Endothelial cell of umbilical vein (primary cell): ENCODE results near the gene ABR. TPM values are rescaled to one million over a fixed set of nuclear protein-coding genes. Genes with fewer than 3 reads are reported as not detected.

Experiments used
- BruUV-seq: library from RNA; stranded (reverse); fragments of 400-500 nt; replicated peaks from 2 replicates; lab custom pipeline; 2021; lab: Mats Ljungman, UMichigan
- CTCF ChIA-PET: fragments of 300-600, 350-600 bp; sonication (Branson Sonifier 250); formaldehyde crosslinking; loops from one replicate; lab custom pipeline; 2021; ENCODE audit warnings: antibody characterized with exemption, inconsistent platforms; lab: Charles Lee
- POLR2A ChIA-PET: fragments of 300-600, 350-600 bp; sonication (Branson Sonifier 250); formaldehyde crosslinking; loops from one replicate; lab custom pipeline; 2021; ENCODE audit warnings: antibody characterized with exemption, inconsistent platforms; lab: Charles Lee
- DNase-seq: peaks from one replicate; pipeline ENCODE4 v3.0.0-alpha.2; 2011; ENCODE audit warnings: low read depth, low spot score
- FAIRE-seq: peaks from 2 replicates; lab custom pipeline; 2011; peaks lifted over from hg19 to GRCh38; lab: Jason Lieb, UNC
- H2AFZ ChIP-seq: 2 replicates; pipeline ENCODE4 v1.6.0; 2012; ENCODE audit warnings: low read depth, low read length, control low read depth, inconsistent platforms
- H3K27ac ChIP-seq: 2 replicates; pipeline ENCODE4 v1.5.1; 2011; ENCODE audit warnings: low read depth, mild to moderate bottlenecking, control low read depth, low read length, moderate library complexity; ENCODE audit not compliant: insufficient read depth
- H3K27me3 ChIP-seq, 2 experiments: 2 replicates each; pipeline versions ENCODE4 v1.6.0 to v1.6.1; 2011; ENCODE audit warnings: low read length in 2 of 2, mixed read lengths in 1 of 2; ENCODE audit not compliant: control insufficient read depth in 2 of 2, insufficient read depth in 2 of 2
- H3K36me3 ChIP-seq, 2 experiments: 2 replicates in 1 of 2; 3 replicates in 1 of 2; pipeline ENCODE4 v1.5.1; 2011; ENCODE audit warnings: low read length in 2 of 2, mild to moderate bottlenecking in 1 of 2, moderate library complexity in 1 of 2; ENCODE audit not compliant: control insufficient read depth in 2 of 2, insufficient read depth in 2 of 2; ENCODE audit errors: extremely low read depth in 1 of 2
- H3K4me1 ChIP-seq: 3 replicates; pipeline ENCODE4 v1.5.1; 2011; ENCODE audit warnings: mild to moderate bottlenecking, low read length; ENCODE audit not compliant: control insufficient read depth, insufficient read depth; ENCODE audit errors: extremely low read depth
- H3K4me2 ChIP-seq: 2 replicates; pipeline ENCODE4 v1.6.1; 2011; ENCODE audit warnings: low read length, control low read depth, mixed read lengths; ENCODE audit not compliant: insufficient read depth
- H3K4me3 ChIP-seq, 3 experiments: fragments of 200-600 bp in 1 of 3; sonication (generic), shearing (Covaris generic) in 1 of 3; replicated peaks in 1 of 3; 2 replicates each; pipeline ENCODE4 v1.5.1; 2011 to 2016; ENCODE audit warnings: control low read depth in 3 of 3, low read length in 3 of 3, mild to moderate bottlenecking in 2 of 3, inconsistent platforms in 1 of 3, low read depth in 1 of 3, moderate library complexity in 1 of 3; ENCODE audit not compliant: insufficient read depth in 1 of 3
- H3K79me2 ChIP-seq: 2 replicates; pipeline ENCODE4 v1.6.0; 2012; ENCODE audit warnings: low read length, inconsistent platforms; ENCODE audit not compliant: control insufficient read depth, insufficient read depth
- H3K9ac ChIP-seq: replicated peaks from 2 replicates; pipeline ENCODE3; 2011; ENCODE audit warnings: low read length, control low read depth; ENCODE audit not compliant: insufficient read depth; ENCODE audit errors: extremely low read depth
- H3K9me1 ChIP-seq: replicated peaks from 3 replicates; pipeline ENCODE4 v1.6.0; 2011; ENCODE audit warnings: mild to moderate bottlenecking, low read length; ENCODE audit not compliant: control insufficient read depth, insufficient read depth; ENCODE audit errors: extremely low read depth
- H3K9me3 ChIP-seq: replicated peaks from 2 replicates; pipeline ENCODE4 v1.5.1; 2012; ENCODE audit warnings: low read length, inconsistent platforms; ENCODE audit not compliant: control insufficient read depth, insufficient read depth
- H4K20me1 ChIP-seq: replicated peaks from 2 replicates; pipeline ENCODE3; 2011; ENCODE audit warnings: mild to moderate bottlenecking, low read length; ENCODE audit not compliant: control insufficient read depth, insufficient read depth; ENCODE audit errors: extremely low read depth
- CTCF ChIP-seq, 2 donors: IDR thresholded peaks; 1 replicate in 1 of 2; 2 replicates in 1 of 2; pipeline ENCODE4 v1.5.1; 2011; ENCODE audit warnings: low read length in 2 of 2, mild to moderate bottlenecking in 2 of 2, moderate library complexity in 2 of 2, control low read depth in 1 of 2, inconsistent platforms in 1 of 2, low read depth in 1 of 2; ENCODE audit not compliant: insufficient read depth in 1 of 2; ENCODE audit errors: extremely low read depth in 1 of 2
- EZH2 ChIP-seq: IDR thresholded peaks from 2 replicates; pipeline ENCODE4 v1.6.1; 2012; ENCODE audit warnings: borderline replicate concordance, low read depth, mild to moderate bottlenecking, moderate library complexity, low read length, inconsistent platforms; ENCODE audit not compliant: severe bottlenecking
- FOS ChIP-seq: IDR thresholded peaks from 2 replicates; pipeline ENCODE4 v1.6.1; 2011; ENCODE audit warnings: mild to moderate bottlenecking, low read length, moderate library complexity, borderline replicate concordance; ENCODE audit not compliant: insufficient read depth
- GATA2 ChIP-seq: IDR thresholded peaks from 2 replicates; pipeline ENCODE4 v1.7.0; 2011; ENCODE audit warnings: low read depth, mild to moderate bottlenecking, moderate library complexity, mixed read lengths, low read length; ENCODE audit not compliant: insufficient read length, insufficient read depth
- JUN ChIP-seq: IDR thresholded peaks from 2 replicates; pipeline ENCODE4 v1.6.1; 2011; ENCODE audit warnings: borderline replicate concordance, low read depth; ENCODE audit not compliant: insufficient read length, insufficient read depth
- MYC ChIP-seq: IDR thresholded peaks from one replicate; pipeline ENCODE4 v1.6.1; 2011; ENCODE audit warnings: mild to moderate bottlenecking, low read depth, low read length
- POLR2A ChIP-seq: IDR thresholded peaks from 2 replicates; pipeline ENCODE4 v1.6.1; 2012; ENCODE audit warnings: low read depth, mild to moderate bottlenecking, control low read depth, low read length
- POLR2AphosphoS5 ChIP-seq: IDR thresholded peaks from 2 replicates; pipeline ENCODE4 v1.6.1; 2012; ENCODE audit warnings: low read depth, mild to moderate bottlenecking, control low read depth, low read length, moderate library complexity; ENCODE audit not compliant: insufficient read depth
- dilution Hi-C: fragments of 300-500 bp; cut with MboI; formaldehyde crosslinking; loops from one replicate; pipeline ENCODE4 v1.15.0; 2019; ENCODE audit warnings: low sequenced_read_pairs; ENCODE audit not compliant: extremely low pct_ligation_motif_present
- intact Hi-C: fragments of 100-400 bp; cut with micrococcal nuclease; formaldehyde crosslinking; loops from one replicate; pipeline ENCODE4 v1.10.0; 2022
- polyA plus RNA-seq, 4 experiments: library from polyadenylated mRNA; depleted of rRNA in 3 of 4; stranded (reverse) in 3 of 4; unstranded in 1 of 4; fragments of >200 nt; gene quantifications; 2 replicates each; pipeline versions ENCODE4 v1.2.1 to v1.2.3, GENCODE V29; 2011 to 2012; ENCODE audit warnings: missing spikeins in 1 of 4
- total RNA-seq: library from RNA; stranded (reverse); gene quantifications from 2 replicates; pipeline ENCODE4 v1.2.3, GENCODE V29; 2021
- TF ChIP-seq, protein P1 (sequence below): IDR thresholded peaks from 2 replicates; pipeline ENCODE4 v1.6.1; 2011; ENCODE audit not compliant: insufficient read depth, insufficient read length

The ABR gene
- total and polyA plus RNA-seq, 2 donors (not counting 3 experiments of a cell fraction or from before 2014, with no cell fraction given), result 83.5 to 96.8 TPM

GRCh38 chr17:979212-979538, 200.6 kb downstream of the ABR start:
- no TSS peak for BruUV-seq
- FAIRE-seq, result no peak
- no peak for DNase-seq
- Histone ChIP-seq H3K79me2 (peaks cover 19% of the 10 kb centered on the region), H3K9me3 (no peaks in the 10 kb centered on the region), H3K9ac (peak overlapping the region; percentile 51), H3K27me3 (no peaks in the 10 kb centered on the region), H2AFZ (peak overlapping the region; percentile 86), H3K9me1 (no peaks in the 10 kb centered on the region), H4K20me1 (no peaks in the 10 kb centered on the region), H3K36me3 (no peaks in the 10 kb centered on the region), H3K4me1 (peaks cover 21% of the 10 kb centered on the region), H3K27ac (no peak overlapping the region), H3K4me2 (no peak overlapping the region), H3K4me3 (peak overlapping the region; percentile 56 to 91 (median 61))
- TF ChIP-seq JUN (no peak), CTCF (IDR thresholded peaks at IDR 0.05; ENCODE audit: extremely low read depth in 1 of 2, insufficient read depth in 1 of 2, low read depth in 1 of 2, low read length in 2 of 2) (no peak), FOS (no peak), MYC (no peak), POLR2AphosphoS5 (no peak), GATA2 (no peak), EZH2 (no peak), POLR2A (no peak)
- TF ChIP-seq, protein P1, sequence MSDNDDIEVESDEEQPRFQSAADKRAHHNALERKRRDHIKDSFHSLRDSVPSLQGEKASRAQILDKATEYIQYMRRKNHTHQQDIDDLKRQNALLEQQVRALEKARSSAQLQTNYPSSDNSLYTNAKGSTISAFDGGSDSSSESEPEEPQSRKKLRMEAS, result no peak
- POLR2A ChIA-PET, result interaction anchor here (0.9 kb wide), 1 partner anchor 100 kb away, joined by 3 read pairs; no protein-coding TSS in a partner anchor
- dilution Hi-C loops (loop anchor here (25.0 kb wide), 1 partner anchor 192 kb away; the partner anchor contains the start of genes GLOD4 and MRM3), intact Hi-C loops (loop anchor here (1.0 to 5.0 kb wide), 3 partner anchors 47 to 77 kb away; no protein-coding TSS in a partner anchor)
- CTCF ChIA-PET, result interaction anchor here (0.7 to 7.8 kb wide), 21 partner anchors 18 to 834 kb away, joined by 3 to 341 read pairs (median 4); partner anchors contain the start of genes GLOD4 and TIMM22
